Esophagus muscularis mucosa (tissue), 4 donors: Measurements from ENCODE around the gene AXL. TPM values are rescaled to one million over a fixed set of nuclear protein-coding genes. Genes with fewer than 3 reads are reported as not detected.

ENCODE experiments used
- DNase-seq: peaks from one replicate; pipeline ENCODE4 v3.0.0-alpha.2; 2017; ENCODE audit errors: extremely low spot score
- H3K27ac ChIP-seq, 4 donors: fragments of 200-600 bp; sonication (generic); replicated peaks in 1 of 4; 1 replicate in 3 of 4; 2 replicates in 1 of 4; pipeline ENCODE4 v1.5.1; 2016 to 2019; ENCODE audit warnings: mild to moderate bottlenecking in 1 of 4
- H3K27me3 ChIP-seq, 4 donors: fragments of 200-600 bp; sonication (generic); one replicate each; pipeline versions ENCODE4 v1.5.1 to v1.6.0; 2016 to 2019
- H3K36me3 ChIP-seq, 4 donors: fragments of 200-600 bp; sonication (generic); one replicate each; pipeline ENCODE4 v1.5.1; 2016 to 2019
- H3K4me1 ChIP-seq, 4 donors: fragments of 200-600 bp; sonication (generic); one replicate each; pipeline ENCODE4 v1.5.1; 2016 to 2019
- H3K4me3 ChIP-seq, 4 donors: fragments of 200-600 bp; sonication (generic); 1 replicate in 2 of 4; 2 replicates in 2 of 4; pipeline ENCODE4 v1.5.1; 2016 to 2019; ENCODE audit warnings: mild to moderate bottlenecking in 4 of 4, moderate library complexity in 1 of 4
- H3K9me3 ChIP-seq, 4 donors: fragments of 200-600 bp; sonication (generic); 1 replicate in 3 of 4; 2 replicates in 1 of 4; pipeline ENCODE4 v1.5.1; 2016 to 2019
- CTCF ChIP-seq, 3 experiments: fragments of 200-600 bp in 2 of 3; fragments of 450-650 bp in 1 of 3; sonication (generic) in 2 of 3; IDR thresholded peaks; one replicate each; pipeline ENCODE4 v1.5.1; 2017 to 2019; ENCODE audit warnings: antibody characterized with exemption in 3 of 3, mild to moderate bottlenecking in 2 of 3, moderate library complexity in 1 of 3
- EP300 ChIP-seq: sonication (generic); formaldehyde crosslinking; IDR thresholded peaks from one replicate; pipeline ENCODE4 v1.6.1; 2017; ENCODE audit warnings: antibody characterized with exemption
- POLR2A ChIP-seq: fragments of 450-650 bp; IDR thresholded peaks from one replicate; pipeline ENCODE4 v1.6.1; 2017; ENCODE audit warnings: antibody characterized with exemption, moderate library complexity, mild to moderate bottlenecking, low read depth
- POLR2AphosphoS5 ChIP-seq, 2 donors: sonication (generic); formaldehyde crosslinking; IDR thresholded peaks; one replicate each; pipeline ENCODE4 v1.6.1; 2017; ENCODE audit warnings: antibody characterized with exemption in 2 of 2
- WGBS: methylation state at CpG from one replicate; pipeline ENCODE4 v1.1.5; 2018; 5-methylcytosine and 5-hydroxymethylcytosine counted together
- intact Hi-C: fragments of 100-400 bp; cut with DNase I; formaldehyde crosslinking; loops from one replicate; pipeline ENCODE4 v1.15.1; 2023
- total RNA-seq, 4 donors: library from RNA; depleted of rRNA; stranded (reverse); fragments of >200 nt; gene quantifications; one replicate each; pipeline versions ENCODE4 v1.1.0 to v1.2.1, GENCODE V29; 2016

AXL gene
- total RNA-seq, 4 donors from 2014 or later: 112 to 243 (median 172) TPM

- TF ChIP-seq POLR2A (no peak), CTCF (IDR thresholded peaks at IDR 0.05) (no peak), EP300 (no peak), POLR2AphosphoS5 (IDR thresholded peaks at IDR 0.05) (no peak)
- peaks cover 59 to 100% (median 80%) of the 10 kb centered on the region in 4 donors for H3K36me3 ChIP-seq
- H3K27me3 ChIP-seq: no peaks in the 10 kb centered on the region
- no peak overlapping the region for H3K4me3 ChIP-seq
- no peak overlapping the region for H3K27ac ChIP-seq
- DNase-seq: no peak
- WGBS: 82% methylated on average over 9 of the region's 9 CpGs
- no peaks in the 10 kb centered on the region for H3K9me3 ChIP-seq
- no peaks in the 10 kb centered on the region for H3K4me1 ChIP-seq
- intact Hi-C loops: no loop called here
These were observed 20.3 kb downstream of the AXL start for GRCh38 chr19:41239363-41239762.

GRCh38 chr19:41239961-41240574 lies 21.0 kb downstream of the AXL start:
- TF ChIP-seq CTCF (IDR thresholded peaks at IDR 0.05) (no peak), POLR2AphosphoS5 (IDR thresholded peaks at IDR 0.05) (no peak), EP300 (no peak), POLR2A (no peak)
- Histone ChIP-seq H3K36me3 (peaks cover 66 to 100% (median 81%) of the 10 kb centered on the region in 4 donors), H3K27ac (no peak overlapping the region), H3K4me1 (no peaks in the 10 kb centered on the region), H3K9me3 (no peaks in the 10 kb centered on the region), H3K4me3 (no peak overlapping the region), H3K27me3 (no peaks in the 10 kb centered on the region)
- 70% methylated on average over 2 of the region's 2 CpGs for WGBS
- no peak for DNase-seq
- intact Hi-C loops: no loop called here

GRCh38 chr19:41241859-41242258 lies 22.8 kb downstream of the AXL start:
- no peak for DNase-seq
- Histone ChIP-seq H3K36me3 (peaks cover 78 to 99% (median 90%) of the 10 kb centered on the region in 4 donors), H3K4me3 (no peak overlapping the region), H3K9me3 (no peaks in the 10 kb centered on the region), H3K27me3 (no peaks in the 10 kb centered on the region), H3K4me1 (no peaks in the 10 kb centered on the region), H3K27ac (no peak overlapping the region)
- no peak for TF ChIP-seq EP300
- no peak for TF ChIP-seq CTCF (IDR thresholded peaks at IDR 0.05)
- TF ChIP-seq POLR2A: no peak
- no peak for TF ChIP-seq POLR2AphosphoS5 (IDR thresholded peaks at IDR 0.05)
- intact Hi-C loops: no loop called here
- 78% methylated on average over 5 of the region's 5 CpGs for WGBS

- intact Hi-C loops: no loop called here
- 86% methylated on average over 4 of the region's 4 CpGs for WGBS
- Histone ChIP-seq H3K27ac (no peak overlapping the region), H3K36me3 (peaks cover 77 to 99% (median 85%) of the 10 kb centered on the region in 4 donors), H3K9me3 (no peaks in the 10 kb centered on the region), H3K27me3 (no peaks in the 10 kb centered on the region), H3K4me1 (no peaks in the 10 kb centered on the region), H3K4me3 (no peak overlapping the region)
- no peak for DNase-seq
- TF ChIP-seq POLR2A (no peak), POLR2AphosphoS5 (IDR thresholded peaks at IDR 0.05) (no peak), EP300 (no peak), CTCF (IDR thresholded peaks at IDR 0.05) (no peak)
These were observed 25.1 kb downstream of the AXL start for GRCh38 chr19:41244117-41244516.

- intact Hi-C loops: no loop called here
- Histone ChIP-seq H3K9me3 (no peaks in the 10 kb centered on the region), H3K4me3 (no peak overlapping the region), H3K27ac (no peak overlapping the region), H3K4me1 (no peaks in the 10 kb centered on the region), H3K27me3 (no peaks in the 10 kb centered on the region), H3K36me3 (peaks cover 73 to 99% (median 83%) of the 10 kb centered on the region in 4 donors)
- DNase-seq: no peak
- WGBS: 77% methylated on average over 3 of the region's 3 CpGs
- TF ChIP-seq CTCF (IDR thresholded peaks at IDR 0.05) (no peak), POLR2A (no peak), POLR2AphosphoS5 (IDR thresholded peaks at IDR 0.05) (no peak), EP300 (no peak)
These were observed 26.8 kb downstream of the AXL start for GRCh38 chr19:41245843-41246242.
